Neuronal stem cell (in vitro differentiated cells): ENCODE results near the gene SIN3B.

Source experiments
- DNase-seq: peaks from one replicate; pipeline ENCODE4 v3.0.0-alpha.2; 2013; ENCODE audit warnings: low spot score
- H2AFZ ChIP-seq: one replicate; pipeline ENCODE4 v1.6.1; 2013; ENCODE audit warnings: mild to moderate bottlenecking, low read length, inconsistent platforms
- H2AK5ac ChIP-seq: 2 replicates; pipeline ENCODE4 v1.6.1; 2013; ENCODE audit warnings: low read depth, mild to moderate bottlenecking, inconsistent platforms, low read length, moderate library complexity, mixed read lengths
- H2BK120ac ChIP-seq: 2 replicates; pipeline ENCODE4 v1.6.1; 2013; ENCODE audit warnings: low read depth, mild to moderate bottlenecking, inconsistent platforms, low read length, moderate library complexity, mixed read lengths
- H2BK12ac ChIP-seq: one replicate; pipeline ENCODE4 v1.6.1; 2013; ENCODE audit warnings: low read length, inconsistent platforms
- H2BK15ac ChIP-seq: 2 replicates; pipeline ENCODE4 v1.6.1; 2013; ENCODE audit warnings: mild to moderate bottlenecking, low read length, inconsistent platforms, mixed read lengths
- H2BK5ac ChIP-seq: one replicate; pipeline ENCODE4 v1.6.1; 2013; ENCODE audit warnings: inconsistent platforms, mild to moderate bottlenecking, low read length, moderate library complexity
- H3K14ac ChIP-seq: one replicate; pipeline ENCODE4 v1.6.1; 2013; ENCODE audit warnings: low read length, inconsistent platforms
- H3K18ac ChIP-seq: 2 replicates; pipeline ENCODE4 v1.6.1; 2013; ENCODE audit warnings: low read length, inconsistent platforms
- H3K23ac ChIP-seq: 2 replicates; pipeline ENCODE4 v1.6.1; 2013; ENCODE audit warnings: low read depth, mild to moderate bottlenecking, mixed read lengths, low read length, inconsistent platforms; ENCODE audit not compliant: poor library complexity
- H3K27ac ChIP-seq: replicated peaks from 3 replicates; pipeline ENCODE4 v1.5.1; 2013; ENCODE audit warnings: low read length, inconsistent platforms
- H3K27me3 ChIP-seq, 3 experiments: 2 replicates each; pipeline ENCODE4 v1.6.1; 2013; ENCODE audit warnings: low read length in 3 of 3, mild to moderate bottlenecking in 2 of 3, inconsistent platforms in 1 of 3, low read depth in 1 of 3, mixed read lengths in 1 of 3, moderate library complexity in 1 of 3; ENCODE audit not compliant: control insufficient read depth in 3 of 3, insufficient read depth in 3 of 3
- H3K36me3 ChIP-seq, 2 donors: replicated peaks in 1 of 2; 2 replicates each; pipeline ENCODE4 v1.6.1; 2013; ENCODE audit warnings: low read length in 2 of 2; ENCODE audit not compliant: control insufficient read depth in 2 of 2, insufficient read depth in 2 of 2
- H3K4ac ChIP-seq: 2 replicates; pipeline ENCODE4 v1.6.1; 2013; ENCODE audit warnings: inconsistent platforms, mild to moderate bottlenecking, low read length, moderate library complexity
- H3K4me1 ChIP-seq, 2 donors: 1 replicate in 1 of 2; 2 replicates in 1 of 2; pipeline ENCODE4 v1.6.1; 2013; ENCODE audit warnings: low read length in 2 of 2, low read depth in 1 of 2; ENCODE audit not compliant: control insufficient read depth in 2 of 2, insufficient read depth in 1 of 2
- H3K4me2 ChIP-seq: one replicate; pipeline ENCODE4 v1.6.1; 2013; ENCODE audit warnings: mild to moderate bottlenecking, low read length, inconsistent platforms; ENCODE audit not compliant: insufficient read depth, poor library complexity, severe bottlenecking
- H3K4me3 ChIP-seq, 2 donors: 2 replicates each; pipeline ENCODE4 v1.5.1; 2013; ENCODE audit warnings: low read length in 2 of 2, mild to moderate bottlenecking in 2 of 2, inconsistent platforms in 1 of 2, moderate library complexity in 1 of 2
- H3K79me1 ChIP-seq: one replicate; pipeline ENCODE4 v1.6.1; 2013; ENCODE audit warnings: low read depth, mild to moderate bottlenecking, inconsistent platforms, low read length, moderate library complexity
- H3K9ac ChIP-seq: one replicate; pipeline ENCODE4 v1.6.1; 2013; ENCODE audit warnings: mild to moderate bottlenecking, low read depth, low read length, inconsistent platforms; ENCODE audit not compliant: poor library complexity
- H3K9me3 ChIP-seq, 2 donors: replicated peaks in 1 of 2; 2 replicates each; pipeline versions ENCODE3 to v1.6.1; 2013; ENCODE audit warnings: low read length in 2 of 2, mild to moderate bottlenecking in 2 of 2, inconsistent platforms in 1 of 2, low read depth in 1 of 2, mixed read lengths in 1 of 2, moderate library complexity in 1 of 2; ENCODE audit not compliant: control insufficient read depth in 2 of 2, insufficient read depth in 1 of 2
- H4K8ac ChIP-seq: one replicate; pipeline ENCODE4 v1.6.1; 2013; ENCODE audit warnings: low read depth, mild to moderate bottlenecking, inconsistent platforms, low read length, moderate library complexity
- H4K91ac ChIP-seq: one replicate; pipeline ENCODE4 v1.6.1; 2013; ENCODE audit warnings: low read length, low read depth, mild to moderate bottlenecking, inconsistent platforms; ENCODE audit not compliant: poor library complexity
- WGBS, 2 donors: extraction: QIAGEN DNeasy Blood & Tissue Kit; methylation state at CpG; one replicate each; pipeline ENCODE4 v1.1.7; 2013; ENCODE audit warnings: missing lambda C conversion rate in 2 of 2, mixed read lengths in 1 of 2; ENCODE audit not compliant: insufficient read length in 2 of 2, insufficient replicate concordance in 1 of 2; ENCODE audit errors: extremely low coverage in 2 of 2; 5-methylcytosine and 5-hydroxymethylcytosine counted together

SIN3B gene

DNA sequence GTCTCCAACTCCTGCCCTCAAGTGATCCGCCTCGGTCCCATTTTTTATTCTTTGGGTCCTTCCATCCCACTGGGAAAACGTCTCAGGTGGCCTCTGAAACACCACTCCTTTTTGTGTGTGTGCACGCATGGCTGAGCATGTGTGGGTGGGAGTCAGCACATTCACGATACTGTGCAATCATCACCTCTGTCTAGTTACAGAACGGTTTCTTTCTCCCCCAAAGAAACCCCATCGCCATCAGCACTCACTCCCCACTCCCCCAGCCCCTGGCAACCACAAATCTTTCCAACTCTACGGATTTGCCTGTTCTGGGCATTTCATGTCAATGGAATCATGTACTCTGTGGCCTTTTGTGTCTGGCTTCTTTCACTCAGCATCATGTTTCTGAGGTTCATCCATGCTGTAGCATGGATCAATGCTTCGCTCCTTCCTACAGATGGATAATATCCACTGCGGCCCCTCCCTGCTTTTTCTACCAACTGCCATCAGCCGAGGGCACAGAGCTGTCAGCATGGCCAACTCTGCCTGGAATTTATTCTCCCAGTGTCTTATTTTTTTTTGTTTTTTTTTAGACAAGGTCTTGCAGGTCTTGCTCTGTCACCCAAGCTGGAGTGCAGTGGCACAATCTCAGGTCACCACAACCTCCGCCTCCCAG lies 69.3 kb downstream of the SIN3B start:
- H4K8ac ChIP-seq, result no peak overlapping the region
- H3K27ac ChIP-seq, result no peak overlapping the region
- no CpG with 5 or more reads among the region's 12 CpGs for WGBS, 2 donors
- no peak overlapping the region for H3K9ac ChIP-seq
- H3K14ac ChIP-seq, result no peak overlapping the region
- H2AK5ac ChIP-seq, result no peak overlapping the region
- no peak overlapping the region for H2BK12ac ChIP-seq
- H2BK5ac ChIP-seq, result no peak overlapping the region
- no peak overlapping the region for H2BK15ac ChIP-seq
- peaks cover 0 to 20% (median 7%) of the 10 kb centered on the region in 3 experiments for H3K27me3 ChIP-seq
- no peak overlapping the region for H3K4me3 ChIP-seq
- no peak overlapping the region for H2AFZ ChIP-seq
- peaks cover 9% of the 10 kb centered on the region in 2 donors for H3K4me1 ChIP-seq
- H2BK120ac ChIP-seq, result no peak overlapping the region
- no peaks in the 10 kb centered on the region for H3K36me3 ChIP-seq
- H4K91ac ChIP-seq, result no peak overlapping the region
- H3K18ac ChIP-seq, result no peak overlapping the region
- H3K4ac ChIP-seq, result no peak overlapping the region
- H3K23ac ChIP-seq, result no peak overlapping the region
- H3K4me2 ChIP-seq, result no peak overlapping the region
- no peak for DNase-seq
- H3K9me3 ChIP-seq, result no peaks in the 10 kb centered on the region
- peaks cover 4% of the 10 kb centered on the region for H3K79me1 ChIP-seq

DNA sequence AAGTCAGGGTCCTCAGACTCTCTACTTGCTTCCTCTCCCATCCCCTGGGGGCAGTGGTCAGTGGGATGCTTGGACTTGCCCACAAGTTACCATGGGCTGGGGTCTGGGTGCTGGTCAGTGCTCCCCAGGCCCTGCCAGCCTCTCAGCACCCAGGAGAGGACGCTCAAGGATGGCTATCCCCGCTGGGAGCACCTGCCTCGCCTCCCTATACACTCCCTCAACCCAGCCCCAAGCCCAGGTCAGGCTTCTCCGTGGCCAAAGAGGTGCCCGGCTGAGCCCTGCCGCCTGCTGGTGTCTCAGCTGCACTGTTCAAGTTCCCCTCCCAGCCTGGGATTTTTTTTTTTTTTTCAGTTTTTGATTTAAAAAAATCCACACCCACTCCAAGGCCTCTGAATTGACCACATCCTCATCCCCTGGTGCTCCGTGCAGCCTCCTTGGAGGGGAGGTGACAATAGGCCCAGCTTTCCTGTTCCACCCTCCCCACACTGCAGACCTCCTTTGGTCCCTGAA lies 70.4 kb downstream of the SIN3B start:
- no peak overlapping the region for H2AFZ ChIP-seq
- H3K79me1 ChIP-seq, result peaks cover 4% of the 10 kb centered on the region
- H4K8ac ChIP-seq, result no peak overlapping the region
- WGBS, 2 donors, result no CpG with 5 or more reads among the region's 7 CpGs
- H2BK15ac ChIP-seq, result no peak overlapping the region
- peaks cover 0 to 17% (median 7%) of the 10 kb centered on the region in 3 experiments for H3K27me3 ChIP-seq
- H2BK120ac ChIP-seq, result no peak overlapping the region
- H2BK5ac ChIP-seq, result no peak overlapping the region
- H3K23ac ChIP-seq, result peak overlapping the region; percentile 43
- no peak overlapping the region for H3K4me2 ChIP-seq
- peaks cover 9% of the 10 kb centered on the region in 2 donors for H3K4me1 ChIP-seq
- H3K9me3 ChIP-seq, result no peaks in the 10 kb centered on the region
- H2AK5ac ChIP-seq, result peak overlapping the region; percentile 43
- peak overlapping the region; percentile 44 for H3K18ac ChIP-seq
- no peak overlapping the region for H3K9ac ChIP-seq
- no peak overlapping the region for H3K27ac ChIP-seq
- DNase-seq, result no peak
- no peak overlapping the region for H3K4ac ChIP-seq
- H4K91ac ChIP-seq, result no peak overlapping the region
- H2BK12ac ChIP-seq, result no peak overlapping the region
- peaks cover 0 to 3% of the 10 kb centered on the region in 2 donors for H3K36me3 ChIP-seq
- H3K4me3 ChIP-seq, result no peak overlapping the region
- H3K14ac ChIP-seq, result peak overlapping the region; percentile 6

DNA sequence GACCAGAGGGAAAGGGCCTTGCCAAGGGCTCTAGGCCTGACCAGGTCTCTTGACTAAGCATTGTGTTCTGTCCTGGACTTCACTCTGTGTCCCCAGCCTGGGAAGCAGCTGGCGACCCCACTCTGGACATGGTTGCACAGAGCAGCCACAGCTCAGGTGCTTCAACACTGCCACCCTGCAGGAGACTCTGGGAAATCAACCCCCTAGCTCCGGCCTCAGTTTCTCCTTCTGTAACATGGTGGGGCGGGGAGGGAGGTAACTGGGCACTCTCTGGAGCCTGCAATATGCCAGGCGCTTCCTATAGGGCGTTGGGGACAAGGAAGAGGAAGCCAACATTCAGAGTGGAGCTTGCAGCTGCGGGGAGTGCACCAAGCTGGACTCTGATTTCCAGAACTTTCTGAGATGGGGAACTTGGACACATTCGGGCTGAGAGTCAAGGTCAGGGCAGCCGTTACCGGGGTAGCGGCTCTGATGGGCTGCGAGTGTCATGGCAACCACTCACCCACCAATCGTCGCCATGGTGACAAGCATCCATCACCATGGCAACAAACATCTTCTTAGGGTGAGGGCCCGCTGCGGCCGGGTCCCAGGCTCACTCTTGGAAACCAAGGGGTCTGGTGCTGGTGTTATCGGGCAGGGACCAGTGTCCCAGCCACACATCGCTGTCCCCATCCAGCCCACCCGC lies 72.4 kb downstream of the SIN3B start:
- H3K9ac ChIP-seq, result no peak overlapping the region
- H2AK5ac ChIP-seq, result peak overlapping the region; percentile 13
- no peak overlapping the region for H3K18ac ChIP-seq
- H2BK120ac ChIP-seq, result no peak overlapping the region
- peaks cover 4 to 6% of the 10 kb centered on the region in 2 donors for H3K4me1 ChIP-seq
- no peak overlapping the region for H2AFZ ChIP-seq
- H3K4me2 ChIP-seq, result no peak overlapping the region
- no peaks in the 10 kb centered on the region for H3K9me3 ChIP-seq
- DNase-seq, result no peak
- H3K4ac ChIP-seq, result no peak overlapping the region
- H3K27me3 ChIP-seq, result peaks cover 0 to 4% (median under 1%) of the 10 kb centered on the region in 3 experiments
- no peak overlapping the region for H4K8ac ChIP-seq
- H3K79me1 ChIP-seq, result peaks cover 2% of the 10 kb centered on the region
- no peak overlapping the region for H2BK5ac ChIP-seq
- whole genome bisulfite sequencing, 2 donors, result no CpG with 5 or more reads among the region's 19 CpGs
- H3K36me3 ChIP-seq, result peaks cover 0 to 4% of the 10 kb centered on the region in 2 donors
- H3K27ac ChIP-seq, result no peak overlapping the region
- H3K23ac ChIP-seq, result no peak overlapping the region
- H4K91ac ChIP-seq, result no peak overlapping the region
- no peak overlapping the region for H3K14ac ChIP-seq
- H3K4me3 ChIP-seq, result no peak overlapping the region
- no peak overlapping the region for H2BK15ac ChIP-seq
- H2BK12ac ChIP-seq, result no peak overlapping the region

DNA sequence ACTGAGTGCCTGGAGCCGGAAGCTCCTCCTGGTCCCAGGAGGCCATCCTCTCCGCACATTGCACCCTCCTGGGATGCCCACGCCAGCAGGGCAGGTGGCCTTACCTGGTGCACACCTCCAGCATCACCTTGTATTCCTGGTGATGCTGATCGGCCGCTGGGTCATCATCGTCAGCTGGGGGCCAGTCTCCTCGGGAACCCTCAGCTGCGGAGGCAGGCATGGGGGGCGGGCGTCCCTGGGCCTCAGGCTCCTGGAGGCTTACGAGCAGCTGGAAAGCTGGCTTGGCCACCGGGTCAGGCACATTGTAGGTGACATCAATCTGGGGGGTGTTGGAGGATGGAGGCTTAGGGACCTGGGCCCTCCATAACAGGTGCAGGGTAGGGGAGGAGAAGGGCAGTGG lies 73.3 kb downstream of the SIN3B start:
- Histone ChIP-seq H3K4me3 (no peak overlapping the region), H2AK5ac (no peak overlapping the region), H3K14ac (no peak overlapping the region), H3K9me3 (no peaks in the 10 kb centered on the region), H3K27me3 (peaks cover 0 to 4% (median 0%) of the 10 kb centered on the region in 3 experiments), H3K23ac (no peak overlapping the region), H3K4ac (no peak overlapping the region), H3K79me1 (peaks cover 2% of the 10 kb centered on the region), H3K36me3 (peaks cover 0 to 4% of the 10 kb centered on the region in 2 donors), H3K9ac (no peak overlapping the region), H2BK12ac (no peak overlapping the region), H2BK120ac (no peak overlapping the region), H2BK5ac (no peak overlapping the region), H3K4me1 (peaks cover 4 to 5% of the 10 kb centered on the region in 2 donors), H4K8ac (no peak overlapping the region), H2AFZ (no peak overlapping the region), H4K91ac (no peak overlapping the region), H3K18ac (no peak overlapping the region), H2BK15ac (no peak overlapping the region), H3K4me2 (no peak overlapping the region), H3K27ac (no peak overlapping the region)
- no peak for DNase-seq
- WGBS, 2 donors, result no CpG with 5 or more reads among the region's 12 CpGs
